ENCODE measurements around the gene TRRAP. TPM values are rescaled to one million over a fixed set of nuclear protein-coding genes. Genes with fewer than 3 reads are reported as not detected.

The TRRAP gene
- total RNA-seq, 4 donors from 2014 or later: 15.2 to 18.8 (median 17.0) TPM

- intact Hi-C loops (cut with DNase I; ENCODE audit: low total_unique reads) (no loop called here), in situ Hi-C loops (cut with MboI; ENCODE audit: low sequenced_read_pairs in 4 of 4) (no loop called here)
- H3K4me1 ChIP-seq: peaks cover 3 to 5% of the 10 kb centered on the region in 2 donors
- H3K27ac ChIP-seq: no peak overlapping the region
- peaks cover 0 to 92% of the 10 kb centered on the region in 2 donors for H3K36me3 ChIP-seq
- DNase-seq (no peak), ATAC-seq (no peak)
- no peak overlapping the region for H3K4me3 ChIP-seq
- no peaks in the 10 kb centered on the region for H3K9me3 ChIP-seq
- H3K27me3 ChIP-seq: no peaks in the 10 kb centered on the region
- TF ChIP-seq CTCF (IDR thresholded peaks at IDR 0.05 in 4 of 5, conservative IDR thresholded peaks at IDR 0.05 in 1 of 5) (no peak), POLR2A (IDR thresholded peaks at IDR 0.05) (no peak)
These were observed 29.2 kb downstream of the TRRAP start for GRCh38 chr7:98907570-98907969.

GRCh38 chr7:98908585-98908984 lies 30.3 kb downstream of the TRRAP start:
- H3K36me3 ChIP-seq: peaks cover 0 to 89% of the 10 kb centered on the region in 2 donors
- no peaks in the 10 kb centered on the region for H3K9me3 ChIP-seq
- H3K4me1 ChIP-seq: peaks cover 3 to 8% of the 10 kb centered on the region in 2 donors
- DNase-seq: no peak
- in situ Hi-C loops (cut with MboI; ENCODE audit: low sequenced_read_pairs in 4 of 4): no loop called here
- intact Hi-C loops (cut with DNase I; ENCODE audit: low total_unique reads): no loop called here
- ATAC-seq: no peak
- no peak overlapping the region for H3K27ac ChIP-seq
- no peak overlapping the region for H3K4me3 ChIP-seq
- H3K27me3 ChIP-seq: no peaks in the 10 kb centered on the region
- TF ChIP-seq POLR2A (IDR thresholded peaks at IDR 0.05) (no peak), CTCF (IDR thresholded peaks at IDR 0.05 in 4 of 5, conservative IDR thresholded peaks at IDR 0.05 in 1 of 5) (no peak)

- no peaks in the 10 kb centered on the region for H3K27me3 ChIP-seq
- peaks cover 3 to 8% of the 10 kb centered on the region in 2 donors for H3K4me1 ChIP-seq
- in situ Hi-C loops (cut with MboI; ENCODE audit: low sequenced_read_pairs in 4 of 4) (no loop called here), intact Hi-C loops (cut with DNase I; ENCODE audit: low total_unique reads) (no loop called here)
- H3K36me3 ChIP-seq: peaks cover 0 to 80% of the 10 kb centered on the region in 2 donors
- no peak overlapping the region for H3K4me3 ChIP-seq
- H3K27ac ChIP-seq: no peak overlapping the region
- no peak for TF ChIP-seq POLR2A (IDR thresholded peaks at IDR 0.05)
- TF ChIP-seq CTCF (IDR thresholded peaks at IDR 0.05 in 4 of 5, conservative IDR thresholded peaks at IDR 0.05 in 1 of 5): no peak
- H3K9me3 ChIP-seq: no peaks in the 10 kb centered on the region
- no peak for ATAC-seq
- no peak for DNase-seq
These were observed 31.2 kb downstream of the TRRAP start for GRCh38 chr7:98909487-98909886.

DNA sequence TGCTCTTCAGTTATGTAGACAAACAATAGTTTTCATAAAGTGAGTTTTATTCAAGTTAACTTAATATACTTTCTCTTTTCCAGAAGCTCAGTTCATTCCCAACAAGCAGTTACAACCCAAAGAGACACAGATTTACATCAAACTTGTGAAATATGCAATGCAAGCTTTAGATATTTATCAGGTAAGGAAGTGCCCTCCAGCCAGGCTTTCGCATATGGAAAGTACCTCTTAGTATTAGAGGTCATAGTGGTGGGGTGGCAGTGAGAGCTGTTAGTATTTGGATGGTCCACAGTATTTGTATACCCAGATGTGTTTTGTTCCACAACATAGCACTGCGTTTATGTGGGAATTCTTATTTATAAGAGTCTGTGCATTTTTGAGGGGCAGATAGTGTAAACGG lies 32.1 kb downstream of the TRRAP start:
- no peaks in the 10 kb centered on the region for H3K9me3 ChIP-seq
- intact Hi-C loops (cut with DNase I; ENCODE audit: low total_unique reads): no loop called here
- no peak overlapping the region for H3K4me3 ChIP-seq
- H3K27me3 ChIP-seq: no peaks in the 10 kb centered on the region
- H3K4me1 ChIP-seq: peaks cover 3 to 8% of the 10 kb centered on the region in 2 donors
- no peak overlapping the region for H3K27ac ChIP-seq
- TF ChIP-seq CTCF (IDR thresholded peaks at IDR 0.05 in 4 of 5, conservative IDR thresholded peaks at IDR 0.05 in 1 of 5): no peak
- TF ChIP-seq POLR2A (IDR thresholded peaks at IDR 0.05): no peak
- H3K36me3 ChIP-seq: peaks cover 0 to 79% of the 10 kb centered on the region in 2 donors
- no peak for DNase-seq
- no peak for ATAC-seq
- in situ Hi-C loops (cut with MboI; ENCODE audit: low sequenced_read_pairs in 4 of 4): no loop called here

- H3K9me3 ChIP-seq: no peaks in the 10 kb centered on the region
- H3K27me3 ChIP-seq: no peaks in the 10 kb centered on the region
- no peak overlapping the region for H3K27ac ChIP-seq
- intact Hi-C loops (cut with DNase I; ENCODE audit: low total_unique reads) (no loop called here), in situ Hi-C loops (cut with MboI; ENCODE audit: low sequenced_read_pairs in 4 of 4) (no loop called here)
- H3K36me3 ChIP-seq: peaks cover 0 to 79% of the 10 kb centered on the region in 2 donors
- ATAC-seq: no peak
- H3K4me1 ChIP-seq: peaks cover 3 to 8% of the 10 kb centered on the region in 2 donors
- no peak for DNase-seq
- TF ChIP-seq CTCF (IDR thresholded peaks at IDR 0.05 in 4 of 5, conservative IDR thresholded peaks at IDR 0.05 in 1 of 5) (no peak), POLR2A (IDR thresholded peaks at IDR 0.05) (no peak)
- H3K4me3 ChIP-seq: no peak overlapping the region
These were observed 33.6 kb downstream of the TRRAP start for GRCh38 chr7:98911916-98912315.
